H4 (cell line): ENCODE data around the gene GADD45G. TPM values are rescaled to one million over a fixed set of nuclear protein-coding genes. Genes with fewer than 3 reads are reported as not detected.
A peak's percentile ranks its signal among the peaks of the same experiment; 100 is the strongest.

ENCODE experiments used
- DNase-seq: peaks from one replicate; pipeline ENCODE4 v3.0.0-alpha.2; 2015; ENCODE audit warnings: low spot score
- total RNA-seq: library from RNA; depleted of rRNA; stranded (reverse); fragments of >200 nt; shearing (Covaris generic); gene quantifications from 2 replicates; pipeline ENCODE4 v1.2.3, GENCODE V29; 2014

GADD45G gene
- total RNA-seq, 1 experiment from 2014 or later, result 0.52 TPM

GRCh38 chr9:89592963-89593726 is 11.7 kb upstream of the GADD45G start:
- DNase-seq, result peak; percentile 91

DNA sequence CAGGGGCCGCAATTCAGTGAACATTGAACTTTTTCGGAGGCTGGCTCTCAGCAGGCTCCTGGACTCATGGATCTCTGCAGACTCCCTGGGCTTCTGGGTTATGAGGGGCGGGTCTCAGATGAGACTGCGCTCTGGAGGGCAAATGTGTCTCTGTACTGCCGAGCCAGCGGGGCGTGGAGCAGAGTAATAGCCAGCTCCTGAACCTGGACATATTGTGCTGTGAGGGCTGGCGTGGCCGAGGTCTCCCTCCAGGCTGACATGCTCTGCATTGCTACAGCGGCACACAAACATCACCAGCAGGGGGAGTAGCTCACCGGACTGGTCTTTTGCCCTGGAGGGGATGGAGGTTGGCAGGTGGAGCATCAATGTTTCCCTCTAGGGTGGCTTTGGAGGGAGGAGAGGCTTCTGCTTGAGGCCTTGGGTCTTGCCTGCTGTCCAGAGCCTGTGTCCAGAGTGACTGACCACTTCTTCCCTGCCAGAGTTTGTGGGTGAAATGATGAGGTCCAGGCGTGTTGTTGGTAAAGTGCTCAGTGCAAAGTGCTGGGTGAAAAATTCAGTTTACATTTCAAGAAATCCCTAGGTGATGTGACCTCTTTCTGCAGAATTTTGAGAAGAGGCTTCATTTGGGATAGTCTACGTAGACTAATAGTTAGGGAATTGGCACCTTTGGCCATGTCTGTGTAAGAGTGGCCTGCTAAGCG is 10.9 kb upstream of the GADD45G start:
- peak; percentile 46 for DNase-seq

- DNase-seq, result no peak
These were observed 9.8 kb upstream of the GADD45G start for GRCh38 chr9:89594811-89595550.

DNA sequence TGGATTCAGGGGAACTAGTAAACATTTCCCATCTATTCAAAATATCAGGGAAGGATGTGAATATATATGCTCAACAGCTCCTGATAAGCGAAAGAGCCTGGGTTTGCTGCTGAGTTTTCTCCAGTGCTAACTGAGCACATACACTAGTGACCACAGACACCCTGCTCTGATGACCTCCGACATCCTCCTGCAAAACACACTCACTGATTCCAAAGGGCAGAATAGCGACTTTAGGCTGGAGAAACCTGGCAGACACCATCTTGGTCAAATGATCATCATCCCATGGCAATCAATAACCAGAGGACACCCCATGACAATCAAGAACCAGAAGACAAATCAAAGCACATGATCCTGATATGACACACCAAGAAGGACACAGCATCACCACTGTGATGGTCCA is 9.2 kb upstream of the GADD45G start:
- DNase-seq, result no peak

DNA sequence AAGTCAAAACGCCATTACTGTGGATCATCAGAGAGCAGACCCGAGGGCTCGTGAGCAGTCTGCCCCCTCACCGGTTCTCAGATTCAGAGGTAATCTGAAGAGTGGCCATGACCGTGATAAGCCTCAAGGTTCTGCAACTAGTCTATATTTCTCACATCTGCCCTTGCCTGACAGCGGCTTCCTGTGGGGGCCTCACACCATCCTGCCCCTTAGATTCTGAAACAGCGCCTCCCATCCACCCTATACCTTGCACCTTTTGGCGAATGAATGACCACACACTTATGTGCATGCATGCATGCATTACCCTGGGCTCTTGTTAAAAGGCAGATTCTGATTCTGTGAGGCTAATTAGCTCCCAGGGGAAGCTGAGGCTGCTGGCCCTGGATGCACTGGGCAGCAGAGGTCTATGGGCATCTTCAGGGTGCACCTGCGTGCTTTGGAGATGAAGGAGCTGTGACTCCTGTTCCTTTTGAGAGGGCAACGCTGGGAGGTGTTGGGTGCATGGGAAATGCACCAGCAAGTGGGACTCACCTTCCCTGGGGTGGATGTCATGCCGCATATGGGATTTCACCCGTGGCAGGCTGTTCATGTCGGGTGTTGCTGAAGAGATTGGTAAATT is 7.8 kb upstream of the GADD45G start:
- no peak for DNase-seq

- DNase-seq, result peak; percentile 53
These were observed 7.0 kb upstream of the GADD45G start for GRCh38 chr9:89597711-89598362.

- DNase-seq, result no peak
These were observed 6.5 kb upstream of the GADD45G start for GRCh38 chr9:89598363-89598713.

GRCh38 chr9:89598926-89599325 is 5.9 kb upstream of the GADD45G start:
- no peak for DNase-seq

GRCh38 chr9:89600831-89601230 is 4.0 kb upstream of the GADD45G start:
- no peak for DNase-seq

DNA sequence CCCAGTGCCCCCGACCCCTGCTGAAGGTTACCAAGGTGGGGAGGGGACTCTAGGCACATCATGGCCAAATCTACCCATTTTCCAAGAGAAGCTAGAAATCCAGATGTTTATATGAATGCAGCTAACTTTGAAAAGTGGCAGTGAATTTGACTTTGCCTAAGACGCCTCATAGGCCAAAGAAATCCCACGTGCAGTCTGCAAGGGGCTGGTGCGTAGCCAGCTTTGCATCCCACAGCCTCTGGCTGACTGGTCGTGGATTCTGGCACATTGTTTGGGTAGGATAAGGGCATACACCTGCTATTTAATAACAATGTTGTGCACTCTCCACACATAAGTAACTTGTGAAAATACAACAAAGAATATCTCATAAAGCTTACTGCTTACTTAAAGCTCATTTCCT is 3.5 kb upstream of the GADD45G start:
- no peak for DNase-seq

- no peak for DNase-seq
These were observed 2.8 kb upstream of the GADD45G start for GRCh38 chr9:89601856-89602562.

GRCh38 chr9:89602978-89603766 is 1.6 kb upstream of the GADD45G start:
- DNase-seq, result peak; percentile 77

DNA sequence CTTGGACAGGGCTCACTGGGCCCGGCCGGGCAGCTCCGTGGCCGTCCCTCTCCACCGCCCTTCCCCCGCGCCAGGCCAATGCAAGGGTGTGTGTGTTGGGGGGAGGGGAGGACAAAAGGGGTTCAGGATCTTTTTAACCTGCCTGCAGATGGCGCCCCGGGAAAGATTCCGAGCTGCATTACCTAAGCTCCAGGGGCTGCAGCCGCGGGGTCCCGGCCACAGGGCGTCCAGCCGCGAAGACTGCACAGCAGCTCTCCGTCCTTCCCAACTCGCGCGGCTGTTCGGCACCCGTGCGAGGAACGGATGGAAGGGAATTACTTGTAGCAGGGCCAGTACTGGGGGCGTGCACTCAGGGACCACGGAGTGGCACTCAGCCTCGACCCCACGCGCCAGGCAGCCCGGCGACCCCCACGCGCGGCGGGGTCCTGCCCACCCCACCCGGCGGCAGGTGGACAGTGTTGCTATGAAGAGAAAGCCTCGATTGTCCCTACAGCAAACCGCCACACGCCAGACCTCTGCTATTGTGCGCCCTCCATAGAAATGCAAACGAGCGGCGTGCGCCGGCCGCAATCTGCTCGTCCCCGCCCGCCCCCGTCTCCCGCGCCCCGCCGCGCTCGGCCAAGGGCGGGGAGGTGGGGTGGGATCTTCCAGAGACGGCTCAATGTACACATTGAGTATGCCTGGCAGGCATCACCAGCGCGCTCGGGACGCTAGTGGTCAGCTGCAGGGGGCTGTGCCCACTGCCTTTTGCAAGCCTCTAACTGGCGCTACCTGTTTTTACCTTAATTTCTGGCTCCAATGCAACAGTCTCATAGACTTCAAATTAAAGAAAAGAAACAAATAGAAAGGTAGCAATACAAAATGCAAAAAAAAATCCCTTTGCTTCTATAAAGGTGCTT is 796 bp upstream of the GADD45G start:
- peak; percentile 62 for DNase-seq

- peak; percentile 19 for DNase-seq
These were observed 745 bp downstream of the GADD45G start for GRCh38 chr9:89605465-89606048.

DNA sequence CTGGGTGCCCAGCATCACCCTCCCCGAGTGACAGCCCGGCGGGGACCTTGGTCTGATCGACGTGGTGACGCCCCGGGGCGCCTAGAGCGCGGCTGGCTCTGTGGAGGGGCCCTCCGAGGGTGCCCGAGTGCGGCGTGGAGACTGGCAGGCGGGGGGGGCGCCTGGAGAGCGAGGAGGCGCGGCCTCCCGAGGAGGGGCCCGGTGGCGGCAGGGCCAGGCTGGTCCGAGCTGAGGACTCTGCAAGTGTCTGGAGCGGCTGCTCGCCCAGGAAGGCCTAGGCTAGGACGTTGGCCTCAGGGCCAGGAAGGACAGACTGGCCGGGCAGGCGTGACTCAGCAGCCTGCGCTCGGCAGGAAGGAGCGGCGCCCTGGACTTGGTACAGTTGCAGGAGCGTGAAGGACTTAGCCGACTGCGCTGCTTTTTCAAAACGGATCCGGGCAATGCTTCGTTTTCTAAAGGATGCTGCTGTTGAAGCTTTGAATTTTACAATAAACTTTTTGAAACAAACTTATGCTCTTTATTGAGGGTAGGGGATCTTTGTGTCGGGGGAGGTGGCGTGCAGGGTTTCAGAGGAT is 1.3 kb downstream of the GADD45G start:
- peak; percentile 48 for DNase-seq

DNA sequence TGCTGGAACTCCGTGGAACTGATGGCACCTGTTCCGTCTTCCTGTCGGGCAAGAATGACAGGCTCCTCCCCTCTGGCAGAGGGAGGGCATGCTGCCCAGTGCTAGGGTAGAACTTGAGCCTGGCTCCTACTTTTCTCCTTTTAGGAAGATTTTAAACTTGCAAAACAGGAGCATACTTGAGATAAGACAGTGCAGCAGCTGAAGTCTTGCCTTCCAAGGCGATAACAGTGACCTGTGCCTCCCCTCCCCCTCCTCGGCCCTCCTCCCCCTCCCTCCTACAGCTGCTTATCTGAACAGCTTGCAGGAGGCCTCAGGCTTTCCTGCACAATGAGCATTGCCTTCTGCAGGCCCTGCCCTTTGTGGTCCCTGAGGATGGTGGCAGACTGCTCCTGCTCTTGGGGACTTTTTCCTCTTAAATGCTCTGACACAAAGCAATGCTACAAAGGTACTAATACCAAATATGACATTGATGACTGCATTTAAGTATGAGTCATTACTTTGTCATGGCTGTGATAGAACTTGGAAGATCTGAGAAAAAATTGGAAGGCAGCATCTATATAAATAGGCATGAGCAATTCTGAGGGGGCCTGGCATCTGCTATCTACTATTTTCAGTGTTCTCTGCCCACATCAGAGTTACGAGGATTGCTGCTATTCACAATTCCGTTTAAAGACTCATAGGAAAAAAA is 2.0 kb downstream of the GADD45G start:
- DNase-seq, result peak; percentile 23

GRCh38 chr9:89608641-89609335 is 4.0 kb downstream of the GADD45G start:
- DNase-seq, result no peak
